Measurements from ENCODE around the gene SDK1.

SDK1 gene

DNA sequence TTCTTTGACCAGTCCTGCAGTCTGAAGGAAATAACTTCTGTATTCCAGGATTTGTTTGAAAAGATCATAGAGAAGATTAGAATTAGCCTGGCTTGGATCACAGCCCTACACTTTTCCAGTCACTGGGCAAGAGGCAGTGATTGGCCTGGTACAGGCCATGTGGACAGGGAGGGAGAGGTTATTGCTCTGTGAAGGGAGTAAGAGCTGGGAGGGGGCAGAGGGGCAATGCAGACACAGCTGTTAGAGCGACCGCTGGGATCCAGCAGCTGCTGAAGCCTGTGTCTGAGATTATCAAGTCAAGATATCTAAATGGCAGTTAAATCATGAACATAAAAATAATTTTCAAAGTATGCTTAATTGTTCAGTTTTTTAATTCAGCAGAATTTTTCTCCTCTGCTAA is 257.3 kb downstream of the SDK1 start:
- TF ChIP-seq, protein P1, sequence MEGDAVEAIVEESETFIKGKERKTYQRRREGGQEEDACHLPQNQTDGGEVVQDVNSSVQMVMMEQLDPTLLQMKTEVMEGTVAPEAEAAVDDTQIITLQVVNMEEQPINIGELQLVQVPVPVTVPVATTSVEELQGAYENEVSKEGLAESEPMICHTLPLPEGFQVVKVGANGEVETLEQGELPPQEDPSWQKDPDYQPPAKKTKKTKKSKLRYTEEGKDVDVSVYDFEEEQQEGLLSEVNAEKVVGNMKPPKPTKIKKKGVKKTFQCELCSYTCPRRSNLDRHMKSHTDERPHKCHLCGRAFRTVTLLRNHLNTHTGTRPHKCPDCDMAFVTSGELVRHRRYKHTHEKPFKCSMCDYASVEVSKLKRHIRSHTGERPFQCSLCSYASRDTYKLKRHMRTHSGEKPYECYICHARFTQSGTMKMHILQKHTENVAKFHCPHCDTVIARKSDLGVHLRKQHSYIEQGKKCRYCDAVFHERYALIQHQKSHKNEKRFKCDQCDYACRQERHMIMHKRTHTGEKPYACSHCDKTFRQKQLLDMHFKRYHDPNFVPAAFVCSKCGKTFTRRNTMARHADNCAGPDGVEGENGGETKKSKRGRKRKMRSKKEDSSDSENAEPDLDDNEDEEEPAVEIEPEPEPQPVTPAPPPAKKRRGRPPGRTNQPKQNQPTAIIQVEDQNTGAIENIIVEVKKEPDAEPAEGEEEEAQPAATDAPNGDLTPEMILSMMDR (IDR thresholded peaks at IDR 0.05; ENCODE audit: extremely low read depth, insufficient read depth, missing control alignments): no peak
- in situ Hi-C loops (cut with MboI; ENCODE audit: low pct_unique_long_range_greater_than_20kb, low sequenced_read_pairs, unreplicated experiment): no loop called here
- no peak for DNase-seq (ENCODE audit: low spot score)

DNA sequence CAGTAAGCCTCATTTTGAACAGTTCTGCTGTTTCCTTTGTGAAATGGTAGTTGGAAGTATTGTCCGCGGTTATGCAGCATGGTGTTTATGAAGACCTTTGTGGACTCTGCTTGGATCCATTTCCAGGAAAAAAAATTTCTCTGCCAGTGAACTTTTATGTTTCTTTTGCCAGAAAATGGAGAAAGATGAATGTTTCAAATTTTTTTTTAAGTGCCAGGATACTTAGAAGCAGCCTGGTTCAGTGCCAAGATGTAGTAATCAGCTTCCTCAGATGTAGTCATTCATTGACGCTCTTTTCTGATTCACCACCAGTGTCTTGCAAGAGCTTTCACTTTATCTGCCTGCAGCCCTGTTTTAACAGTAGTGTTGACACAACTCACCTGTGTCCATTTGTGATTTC is 258.2 kb downstream of the SDK1 start:
- in situ Hi-C loops (cut with MboI; ENCODE audit: low pct_unique_long_range_greater_than_20kb, low sequenced_read_pairs, unreplicated experiment): no loop called here
- DNase-seq (ENCODE audit: low spot score): no peak
- TF ChIP-seq, protein P1 (IDR thresholded peaks at IDR 0.05; ENCODE audit: extremely low read depth, insufficient read depth, missing control alignments): no peak

DNA sequence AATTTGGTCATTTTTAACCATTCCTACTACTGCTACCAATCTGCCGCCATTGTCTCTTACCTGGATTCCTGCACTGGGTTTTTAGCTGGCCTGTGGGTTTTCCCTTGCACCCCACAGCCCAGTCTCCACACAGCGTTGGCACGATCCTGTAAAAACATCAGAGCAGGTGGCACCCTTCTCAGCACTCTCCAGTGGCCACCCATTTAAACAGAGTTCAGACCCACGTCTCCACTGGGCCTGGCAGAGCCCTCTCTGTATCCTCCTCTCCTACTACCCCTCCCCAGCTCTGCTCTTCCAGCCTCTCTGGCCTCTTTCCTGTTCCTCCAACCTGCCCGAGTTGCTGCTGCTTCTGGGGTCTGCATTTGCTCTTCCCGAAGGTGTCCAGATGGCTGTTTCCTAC is 259.4 kb downstream of the SDK1 start:
- in situ Hi-C loops (cut with MboI; ENCODE audit: low pct_unique_long_range_greater_than_20kb, low sequenced_read_pairs, unreplicated experiment): no loop called here
- DNase-seq (ENCODE audit: low spot score): no peak
- TF ChIP-seq, protein P1 (IDR thresholded peaks at IDR 0.05; ENCODE audit: extremely low read depth, insufficient read depth, missing control alignments): no peak

DNA sequence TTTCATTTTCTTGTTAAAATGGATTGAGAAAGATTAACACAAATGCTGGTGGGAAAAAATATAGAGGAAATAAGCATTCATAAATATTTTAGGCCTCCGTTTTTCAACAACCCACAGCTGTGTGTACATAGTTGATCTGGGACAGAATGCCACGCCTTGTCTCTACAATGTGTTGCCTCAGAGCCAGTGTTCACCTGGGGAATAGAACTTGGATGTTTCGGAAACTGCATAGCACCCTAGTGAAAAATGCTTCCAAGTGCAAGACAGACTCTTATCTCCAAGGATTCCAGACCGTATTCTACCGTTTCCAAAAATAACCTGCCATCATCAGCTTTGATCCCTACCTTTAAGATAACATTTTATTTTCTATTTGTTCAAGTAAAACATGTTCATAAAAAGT is 260.9 kb downstream of the SDK1 start:
- TF ChIP-seq, protein P1 (IDR thresholded peaks at IDR 0.05; ENCODE audit: extremely low read depth, insufficient read depth, missing control alignments): no peak
- in situ Hi-C loops (cut with MboI; ENCODE audit: low pct_unique_long_range_greater_than_20kb, low sequenced_read_pairs, unreplicated experiment): no loop called here
- DNase-seq (ENCODE audit: low spot score): no peak

DNA sequence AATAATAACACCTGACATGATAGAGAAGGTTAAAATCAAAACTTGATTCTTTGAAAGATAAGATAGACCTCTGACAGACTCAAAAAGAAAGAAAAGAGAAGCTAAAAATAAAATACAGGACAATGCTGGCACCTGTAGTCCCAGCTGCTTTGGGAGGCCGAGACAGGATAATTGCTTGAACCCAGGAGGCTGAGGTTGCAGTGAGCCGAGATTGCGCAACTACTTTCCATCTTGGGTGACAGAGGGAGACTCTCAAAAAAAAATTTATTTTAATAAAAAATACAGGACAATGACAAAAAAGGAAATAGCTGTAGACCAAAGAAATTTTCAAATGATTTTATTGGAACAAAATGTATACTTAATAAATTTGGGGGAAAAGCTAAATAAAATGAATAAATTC is 263.2 kb downstream of the SDK1 start:
- in situ Hi-C loops (cut with MboI; ENCODE audit: low pct_unique_long_range_greater_than_20kb, low sequenced_read_pairs, unreplicated experiment): no loop called here
- no peak for DNase-seq (ENCODE audit: low spot score)

DNA sequence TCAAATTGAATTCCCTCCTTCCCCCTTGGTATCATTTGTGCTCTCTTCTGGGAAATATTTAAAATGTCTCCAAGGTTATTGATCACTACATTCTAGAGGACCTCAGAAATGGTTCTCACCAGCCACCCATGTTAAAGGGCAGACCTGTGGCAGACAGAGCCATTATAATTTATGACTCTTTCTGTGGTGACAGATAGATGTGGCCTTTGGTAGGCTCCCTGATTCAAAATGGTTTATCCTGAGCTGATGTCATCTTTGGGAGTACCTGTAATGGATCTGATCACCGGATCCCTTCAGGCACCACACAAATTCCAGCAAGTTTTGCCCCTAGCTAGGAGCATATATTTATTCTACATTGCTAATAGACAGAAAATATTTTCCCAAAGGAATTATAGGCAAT is 267.5 kb downstream of the SDK1 start:
- in situ Hi-C loops (cut with MboI; ENCODE audit: low pct_unique_long_range_greater_than_20kb, low sequenced_read_pairs, unreplicated experiment): no loop called here
- no peak for DNase-seq (ENCODE audit: low spot score)
- TF ChIP-seq, protein P1 (IDR thresholded peaks at IDR 0.05; ENCODE audit: extremely low read depth, insufficient read depth, missing control alignments): no peak

More for the DNA sequence above, 263.2 kb downstream of the SDK1 start:
- TF ChIP-seq, protein P1 (IDR thresholded peaks at IDR 0.05; ENCODE audit: extremely low read depth, insufficient read depth, missing control alignments): no peak

DNA sequence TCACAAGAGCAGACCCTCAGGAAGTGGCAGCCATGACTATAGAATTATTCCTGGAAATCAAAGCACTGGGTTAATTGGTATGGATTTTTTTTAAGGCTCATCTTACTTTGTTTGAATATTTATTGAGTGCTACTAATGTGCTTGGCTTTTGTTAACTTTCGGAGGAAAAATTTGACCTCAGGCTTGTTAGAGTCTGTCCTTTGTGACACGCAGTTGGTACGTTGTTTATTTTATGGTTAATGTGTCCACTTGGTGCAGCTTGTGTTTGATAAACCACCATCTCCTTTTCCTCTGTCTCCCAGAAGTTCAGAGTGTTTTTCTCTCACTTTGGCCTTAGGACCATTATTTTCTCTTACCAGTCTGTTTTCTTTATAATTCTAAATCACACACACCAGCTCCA is 268.6 kb downstream of the SDK1 start:
- no peak for DNase-seq (ENCODE audit: low spot score)
- TF ChIP-seq, protein P1 (IDR thresholded peaks at IDR 0.05; ENCODE audit: extremely low read depth, insufficient read depth, missing control alignments): no peak
- in situ Hi-C loops (cut with MboI; ENCODE audit: low pct_unique_long_range_greater_than_20kb, low sequenced_read_pairs, unreplicated experiment): no loop called here
